GM12892 (cell line): ENCODE measurements around the gene OBSCN.

Experiments
- POLR2A ChIP-seq: IDR thresholded peaks from 2 replicates; pipeline ENCODE4 v1.6.1; 2011; ENCODE audit warnings: low read depth, low read length, control low read depth
- POLR2AphosphoS5 ChIP-seq: IDR thresholded peaks from 2 replicates; pipeline ENCODE4 v1.6.1; 2011; ENCODE audit warnings: low read depth, low read length, control low read depth
- TAF1 ChIP-seq: IDR thresholded peaks from 2 replicates; pipeline ENCODE4 v1.6.1; 2011; ENCODE audit warnings: low read depth, mild to moderate bottlenecking, control low read depth, low read length, borderline replicate concordance

DNA sequence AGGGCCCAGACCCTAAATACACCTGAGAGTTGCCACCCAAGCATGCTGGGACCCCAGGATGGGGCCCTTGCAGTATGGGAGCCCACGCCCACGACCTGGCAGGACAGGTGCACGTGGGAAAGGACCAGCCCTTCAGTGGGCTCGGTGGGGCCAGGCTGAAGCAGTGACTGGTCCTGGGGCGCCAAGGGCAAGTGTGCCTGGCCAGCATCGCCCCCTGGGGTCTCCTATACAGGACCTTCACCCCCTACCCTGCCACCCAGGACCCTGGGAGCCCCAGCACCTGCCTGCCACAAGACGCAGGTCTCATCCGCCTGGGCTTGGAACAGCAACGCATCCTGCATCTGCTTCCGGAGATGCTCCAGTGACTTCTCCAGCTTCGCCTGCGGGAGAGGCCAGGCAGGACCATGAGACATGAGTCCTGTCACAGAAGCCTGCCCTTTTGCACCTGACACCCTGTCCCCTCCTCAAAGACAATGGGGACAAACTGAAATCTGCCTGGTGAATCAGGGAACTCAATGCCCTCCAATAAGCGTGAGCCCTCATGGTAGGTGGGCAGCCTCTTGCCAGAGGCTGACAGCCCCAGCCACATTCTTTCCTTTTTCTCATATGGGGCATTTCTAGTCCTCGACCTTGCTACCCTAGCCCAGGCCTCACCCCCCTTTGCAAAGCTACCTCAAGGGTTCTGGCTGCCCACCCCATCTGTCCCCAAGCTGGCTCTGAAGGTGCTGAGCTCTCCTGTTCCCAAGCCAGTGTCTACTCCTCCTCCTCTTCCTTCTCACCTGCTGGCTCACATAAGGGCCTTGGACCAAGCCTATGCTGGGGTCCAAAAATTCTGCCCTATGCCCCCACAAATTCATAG is 194.2 kb downstream of the OBSCN start:
- TF ChIP-seq POLR2AphosphoS5 (no peak), POLR2A (no peak; the same call in 1 of the 2 replicates), TAF1 (no peak)
